Activated naive CD4-positive, alpha-beta T cell treated with anti-CD3 and anti-CD28 coated beads for 36 hours (primary cell): ENCODE measurements around the gene LRRTM4. TPM values are rescaled to one million over a fixed set of nuclear protein-coding genes. Genes with fewer than 3 reads are reported as not detected.

ENCODE experiments used
- CTCF ChIA-PET: fragments of 350-600 bp; sonication (Branson Sonifier 250); formaldehyde crosslinking; loops from one replicate; lab custom pipeline; 2021; ENCODE audit warnings: antibody characterized with exemption; lab: Charles Lee
- DNase-seq: peaks from one replicate; pipeline ENCODE4 v3.0.0-alpha.2; 2020
- H3K27ac Mint-ChIP-seq: one replicate; pipeline ENCODE4 v1.8.0; 2021; ENCODE audit warnings: mild to moderate bottlenecking, mixed read lengths
- H3K27me3 Mint-ChIP-seq: one replicate; pipeline ENCODE4 v1.8.0; 2021; ENCODE audit warnings: low read depth, mixed read lengths
- H3K36me3 Mint-ChIP-seq: one replicate; pipeline ENCODE4 v1.8.0; 2021; ENCODE audit warnings: low read depth, mixed read lengths
- H3K4me1 Mint-ChIP-seq: one replicate; pipeline ENCODE4 v1.8.0; 2021; ENCODE audit warnings: low read depth, mixed read lengths
- H3K4me3 Mint-ChIP-seq: one replicate; pipeline ENCODE4 v1.8.0; 2021; ENCODE audit warnings: mild to moderate bottlenecking, moderate library complexity, mixed read lengths
- H3K9me3 Mint-ChIP-seq: one replicate; pipeline ENCODE4 v1.8.0; 2021; ENCODE audit warnings: mixed read lengths
- intact Hi-C: fragments of 100-400 bp; cut with micrococcal nuclease; formaldehyde crosslinking; loops from one replicate; pipeline ENCODE4 v1.15.1; 2023
- total RNA-seq, 2 experiments: library from RNA; stranded (reverse); gene quantifications; one replicate each; pipeline ENCODE4 v1.2.3, GENCODE V29; 2021

The LRRTM4 gene
- total RNA-seq, 2 experiments from 2014 or later: not detected

DNA sequence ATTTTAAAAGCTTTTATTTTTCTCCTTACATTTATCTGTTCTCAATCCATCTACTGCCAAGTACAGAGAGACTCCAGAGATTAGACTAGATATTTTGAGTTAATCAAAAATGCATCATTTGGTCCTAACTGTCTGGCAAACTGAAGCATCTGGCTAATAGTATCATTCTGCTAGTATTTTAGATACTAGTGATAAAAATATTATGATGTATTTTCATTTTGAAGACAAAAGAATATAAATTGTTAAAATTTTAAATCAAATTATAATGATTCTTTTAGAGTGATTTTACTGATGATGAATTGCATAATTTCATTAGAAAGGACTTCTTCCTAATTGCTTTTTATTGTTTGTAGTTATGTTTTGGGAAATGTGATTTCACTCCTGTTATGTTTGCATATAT lies 584.0 kb downstream of the LRRTM4 start:
- Mint-ChIP-seq H3K4me3 (no peak overlapping the region), H3K9me3 (peaks cover 6% of the 10 kb centered on the region), H3K27ac (no peak overlapping the region), H3K4me1 (no peaks in the 10 kb centered on the region), H3K27me3 (no peaks in the 10 kb centered on the region), H3K36me3 (no peaks in the 10 kb centered on the region)
- intact Hi-C loops: no loop called here
- CTCF ChIA-PET: no interaction called here
- DNase-seq: no peak

DNA sequence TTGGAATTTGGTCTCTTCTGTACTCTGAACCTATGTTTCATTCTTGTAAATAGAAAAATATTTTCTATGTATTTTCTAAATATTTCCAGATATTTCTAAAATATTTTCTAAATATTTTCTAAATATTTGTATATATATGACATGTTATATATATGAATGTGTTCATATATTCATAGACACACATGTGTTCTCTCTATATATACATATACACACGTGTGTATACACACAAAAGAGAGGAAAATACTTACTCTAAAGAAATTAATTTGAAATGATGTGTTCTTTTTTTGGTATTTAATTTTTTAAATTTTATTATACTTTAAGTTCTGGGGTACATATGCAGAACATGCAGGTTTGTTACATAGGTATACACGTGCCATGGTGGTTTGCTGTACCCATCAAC lies 589.6 kb downstream of the LRRTM4 start:
- H3K27me3 Mint-ChIP-seq: no peaks in the 10 kb centered on the region
- intact Hi-C loops: no loop called here
- H3K9me3 Mint-ChIP-seq: peaks cover 5% of the 10 kb centered on the region
- no peak for DNase-seq
- H3K4me3 Mint-ChIP-seq: no peak overlapping the region
- CTCF ChIA-PET: no interaction called here
- no peaks in the 10 kb centered on the region for H3K4me1 Mint-ChIP-seq
- no peak overlapping the region for H3K27ac Mint-ChIP-seq
- no peaks in the 10 kb centered on the region for H3K36me3 Mint-ChIP-seq

DNA sequence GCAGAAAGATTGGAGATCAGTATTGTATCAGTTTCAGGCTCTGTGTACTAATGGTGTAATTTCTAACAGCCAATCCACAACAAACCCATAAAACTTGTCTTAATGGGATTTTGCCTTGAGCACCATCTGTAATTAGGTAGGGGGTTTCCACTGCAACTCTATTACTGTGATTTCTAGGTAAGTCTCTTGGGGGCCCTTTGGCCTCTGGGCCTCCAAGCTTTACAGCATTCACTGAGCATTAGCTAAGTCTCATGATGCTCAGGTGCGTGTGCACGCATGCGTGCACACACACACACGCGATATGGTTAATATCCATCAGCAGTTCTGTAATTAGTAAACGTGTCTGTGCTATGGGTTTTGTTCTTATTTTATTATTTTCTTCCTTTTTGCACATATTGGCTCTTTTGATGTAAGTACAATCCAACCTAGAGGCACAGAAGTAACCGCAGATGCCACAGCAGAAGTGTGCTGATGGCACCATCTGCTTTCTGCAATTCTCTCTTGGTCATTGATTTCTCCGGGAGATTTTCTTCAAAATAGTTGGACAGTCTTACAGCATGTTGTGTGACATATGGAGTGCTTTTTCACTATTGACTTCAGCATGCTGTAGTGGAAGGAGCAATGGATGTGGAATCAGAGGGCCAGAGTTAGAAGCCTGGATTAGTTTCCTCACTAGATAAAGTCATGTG lies 592.0 kb downstream of the LRRTM4 start:
- no peak for DNase-seq
- Mint-ChIP-seq H3K4me1 (no peaks in the 10 kb centered on the region), H3K36me3 (no peaks in the 10 kb centered on the region), H3K27me3 (no peaks in the 10 kb centered on the region), H3K27ac (no peak overlapping the region), H3K4me3 (no peak overlapping the region), H3K9me3 (peaks cover 2% of the 10 kb centered on the region)
- intact Hi-C loops: no loop called here
- CTCF ChIA-PET: no interaction called here

DNA sequence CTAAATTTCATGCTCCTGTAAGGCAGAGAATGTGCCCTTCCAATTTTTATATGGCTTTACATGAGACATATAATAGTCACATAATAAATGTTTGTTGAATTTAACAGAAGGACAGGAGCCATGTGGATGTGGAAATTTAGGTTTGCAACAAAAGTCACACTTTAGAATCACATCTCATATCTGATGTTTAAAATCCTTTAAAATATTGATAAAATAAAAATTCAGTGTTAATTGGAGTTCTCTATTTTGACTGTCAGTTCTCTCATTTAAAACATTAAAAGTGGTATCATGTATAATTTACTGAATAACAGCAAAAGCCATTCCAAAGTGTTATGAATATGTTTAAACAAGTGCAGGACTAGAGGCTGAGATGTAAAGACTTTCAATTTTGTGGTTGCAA lies 594.1 kb downstream of the LRRTM4 start:
- Mint-ChIP-seq H3K27ac (no peak overlapping the region), H3K9me3 (peaks cover 7% of the 10 kb centered on the region), H3K4me3 (no peak overlapping the region), H3K4me1 (no peaks in the 10 kb centered on the region), H3K36me3 (no peaks in the 10 kb centered on the region), H3K27me3 (no peaks in the 10 kb centered on the region)
- intact Hi-C loops: no loop called here
- CTCF ChIA-PET: no interaction called here
- no peak for DNase-seq

DNA sequence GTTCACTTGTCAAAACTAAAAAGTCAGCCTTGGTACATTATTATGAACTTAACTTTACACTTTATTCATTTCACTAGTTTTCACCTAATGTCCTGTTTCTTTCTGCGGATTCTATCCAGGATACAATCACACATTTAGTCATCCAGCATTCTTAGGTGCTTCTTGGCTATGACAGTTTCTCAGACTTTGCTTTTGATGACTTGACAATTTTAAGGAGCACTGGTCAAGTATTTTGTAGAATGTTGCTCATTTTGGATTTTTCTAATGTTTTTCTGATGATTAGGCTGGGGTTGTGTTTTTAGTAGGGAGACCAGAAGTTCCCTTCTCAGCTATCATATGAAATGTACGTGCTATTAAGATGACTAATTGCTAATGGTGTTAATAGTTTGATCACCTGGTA lies 601.2 kb downstream of the LRRTM4 start:
- Mint-ChIP-seq H3K4me3 (no peak overlapping the region), H3K27ac (no peak overlapping the region), H3K27me3 (no peaks in the 10 kb centered on the region), H3K36me3 (no peaks in the 10 kb centered on the region), H3K9me3 (peaks cover 8% of the 10 kb centered on the region), H3K4me1 (no peaks in the 10 kb centered on the region)
- DNase-seq: no peak
- CTCF ChIA-PET: no interaction called here
- intact Hi-C loops: no loop called here

DNA sequence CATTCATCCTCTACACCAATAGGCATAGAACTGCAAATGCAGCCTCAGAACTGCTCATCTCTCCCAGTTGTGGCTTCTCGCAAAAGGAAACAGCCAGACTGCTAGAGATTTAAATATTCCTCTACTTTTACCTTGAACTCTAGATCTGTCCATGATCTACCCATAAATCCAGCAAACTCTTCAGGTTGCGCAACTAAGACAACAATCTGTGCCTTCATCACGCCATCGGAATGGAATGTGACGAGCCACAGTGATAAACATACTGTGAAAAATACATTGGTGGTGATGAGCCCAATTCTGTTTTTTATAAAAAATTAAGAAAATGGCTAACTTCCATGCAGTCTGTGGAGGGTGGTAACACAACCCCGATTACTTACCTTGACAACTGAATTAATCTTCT lies 626.7 kb downstream of the LRRTM4 start:
- Mint-ChIP-seq H3K9me3 (peaks cover 9% of the 10 kb centered on the region), H3K36me3 (no peaks in the 10 kb centered on the region), H3K27ac (no peak overlapping the region), H3K27me3 (no peaks in the 10 kb centered on the region), H3K4me1 (no peaks in the 10 kb centered on the region), H3K4me3 (no peak overlapping the region)
- CTCF ChIA-PET: no interaction called here
- no peak for DNase-seq
- intact Hi-C loops: no loop called here

DNA sequence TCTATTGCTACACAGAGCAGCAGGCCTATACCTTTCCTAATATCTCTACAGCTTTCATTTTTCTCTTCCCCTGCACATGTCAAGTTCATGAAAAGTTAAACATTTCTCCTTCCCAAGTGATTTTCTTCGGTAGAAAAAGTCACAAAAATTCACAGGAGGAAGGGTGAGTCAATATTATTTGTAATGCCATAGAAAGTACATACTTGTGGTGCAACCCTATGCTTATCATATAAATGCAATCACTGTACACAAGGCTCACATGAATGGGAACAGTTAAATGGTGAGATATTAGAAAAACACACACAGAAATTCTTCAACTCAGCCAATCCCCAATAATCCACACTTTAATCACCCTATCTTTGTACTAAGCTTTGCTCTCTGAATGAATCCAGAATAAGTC lies 651.6 kb downstream of the LRRTM4 start:
- H3K36me3 Mint-ChIP-seq: no peaks in the 10 kb centered on the region
- peaks cover 8% of the 10 kb centered on the region for H3K9me3 Mint-ChIP-seq
- CTCF ChIA-PET: no interaction called here
- H3K4me1 Mint-ChIP-seq: no peaks in the 10 kb centered on the region
- intact Hi-C loops: no loop called here
- no peaks in the 10 kb centered on the region for H3K27me3 Mint-ChIP-seq
- DNase-seq: no peak
- H3K27ac Mint-ChIP-seq: no peak overlapping the region
- no peak overlapping the region for H3K4me3 Mint-ChIP-seq

DNA sequence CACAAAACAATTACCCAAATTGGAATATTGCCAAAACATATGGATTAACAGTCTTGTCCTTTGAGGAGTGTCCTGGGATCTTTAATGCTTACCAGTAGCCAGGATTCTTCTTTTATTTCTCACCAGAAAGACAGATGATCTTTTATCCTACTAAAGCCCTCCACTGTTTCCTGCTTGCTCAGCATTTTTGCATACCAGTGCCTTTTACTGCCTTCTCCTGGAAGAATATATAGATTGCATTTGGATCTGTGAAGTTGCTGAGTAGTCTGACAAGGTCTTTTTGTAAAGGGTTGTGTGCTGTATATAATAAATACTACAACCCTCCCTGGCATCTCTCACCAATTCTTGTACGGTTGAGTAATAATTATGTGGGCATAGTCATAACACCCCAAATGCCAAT lies 652.2 kb downstream of the LRRTM4 start:
- H3K27ac Mint-ChIP-seq: no peak overlapping the region
- CTCF ChIA-PET: no interaction called here

DNA sequence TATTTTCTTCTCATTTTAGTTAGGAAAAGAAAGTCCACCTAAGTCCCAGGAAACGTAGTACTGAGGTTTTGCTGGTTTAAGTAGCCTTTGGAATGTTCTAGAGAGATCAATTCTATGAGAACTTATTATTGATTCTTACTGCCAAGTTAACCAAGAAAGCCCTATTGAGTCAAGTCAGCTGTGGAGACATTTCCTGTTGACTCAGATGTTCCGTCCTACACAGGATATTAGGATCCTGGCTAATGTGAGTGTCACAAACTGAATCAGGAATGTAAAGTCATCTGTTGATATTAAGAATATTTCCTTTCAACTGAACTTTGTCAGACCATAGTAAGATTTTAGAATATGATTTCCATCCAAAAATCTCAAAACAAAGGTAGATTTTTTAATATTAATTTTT lies 654.3 kb downstream of the LRRTM4 start:
- Mint-ChIP-seq H3K27me3 (no peaks in the 10 kb centered on the region), H3K36me3 (no peaks in the 10 kb centered on the region), H3K27ac (no peak overlapping the region), H3K4me1 (no peaks in the 10 kb centered on the region), H3K4me3 (no peak overlapping the region), H3K9me3 (peaks cover 8% of the 10 kb centered on the region)
- no peak for DNase-seq
- CTCF ChIA-PET: no interaction called here
- intact Hi-C loops: no loop called here

More for the DNA sequence above, 652.2 kb downstream of the LRRTM4 start:
- no peaks in the 10 kb centered on the region for H3K4me1 Mint-ChIP-seq
- H3K9me3 Mint-ChIP-seq: peaks cover 6% of the 10 kb centered on the region
- no peaks in the 10 kb centered on the region for H3K36me3 Mint-ChIP-seq
- H3K4me3 Mint-ChIP-seq: no peak overlapping the region
- intact Hi-C loops: no loop called here
- no peaks in the 10 kb centered on the region for H3K27me3 Mint-ChIP-seq
- DNase-seq: no peak

DNA sequence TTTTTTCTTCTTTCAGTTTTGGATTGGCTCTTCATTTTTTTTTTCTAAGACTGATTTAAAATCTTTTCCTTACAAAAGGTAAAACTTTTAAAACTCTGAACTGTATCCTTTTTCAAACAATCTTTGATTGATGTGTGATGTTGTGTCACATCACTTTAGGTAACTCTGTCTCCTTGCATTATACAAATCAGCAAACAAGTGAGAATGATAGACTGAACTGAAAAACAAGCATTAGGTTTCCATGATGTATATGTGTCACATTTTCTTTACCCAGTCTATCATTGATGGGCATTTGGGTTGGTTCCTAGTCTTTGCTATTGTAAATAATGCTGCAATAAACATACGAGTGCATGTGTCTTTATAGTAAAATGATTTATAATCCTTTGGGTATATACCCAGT lies 655.7 kb downstream of the LRRTM4 start:
- CTCF ChIA-PET: no interaction called here
- no peaks in the 10 kb centered on the region for H3K36me3 Mint-ChIP-seq
- no peak overlapping the region for H3K27ac Mint-ChIP-seq
- intact Hi-C loops: no loop called here
- no peaks in the 10 kb centered on the region for H3K27me3 Mint-ChIP-seq
- H3K9me3 Mint-ChIP-seq: peaks cover 8% of the 10 kb centered on the region
- no peak for DNase-seq
- H3K4me1 Mint-ChIP-seq: no peaks in the 10 kb centered on the region
- no peak overlapping the region for H3K4me3 Mint-ChIP-seq

DNA sequence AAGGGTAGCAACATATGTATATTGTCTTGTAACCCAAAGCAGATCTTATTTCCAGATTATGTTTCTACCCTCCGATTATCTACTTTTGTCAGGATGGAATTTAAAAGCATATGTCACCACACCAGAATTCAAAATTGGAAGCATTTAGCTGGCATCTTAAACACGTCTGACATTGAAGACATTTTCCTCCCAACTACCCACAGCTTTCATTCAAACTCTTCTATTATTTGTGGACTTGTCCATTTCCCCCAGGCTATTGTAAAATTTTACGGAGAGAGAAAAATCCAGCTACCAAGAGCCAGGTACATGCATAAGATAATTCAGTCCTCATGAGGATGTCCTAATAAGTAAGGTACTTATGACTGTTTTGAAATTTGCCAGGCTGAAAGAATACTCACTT lies 659.3 kb downstream of the LRRTM4 start:
- intact Hi-C loops: no loop called here
- CTCF ChIA-PET: no interaction called here
- H3K27ac Mint-ChIP-seq: no peak overlapping the region

DNA sequence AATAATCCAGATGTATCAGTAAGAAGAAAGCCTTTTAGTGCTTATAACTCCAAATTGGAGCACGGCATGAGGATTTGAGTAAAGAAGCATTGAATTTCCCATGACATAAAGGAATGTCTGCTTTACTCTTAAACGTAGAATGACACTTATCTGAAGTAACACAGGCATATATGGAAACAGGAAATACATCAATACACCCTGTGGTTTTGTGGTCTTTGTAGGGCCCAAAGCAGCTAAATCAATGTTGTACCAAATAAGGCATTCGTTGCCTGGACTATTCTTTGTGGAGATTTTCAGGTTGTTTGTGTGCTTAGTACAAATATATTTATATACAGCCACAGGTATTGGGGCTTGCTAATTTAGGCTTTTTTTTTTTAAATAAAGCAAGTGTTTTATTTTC lies 660.5 kb downstream of the LRRTM4 start:
- Mint-ChIP-seq H3K4me1 (no peaks in the 10 kb centered on the region), H3K27me3 (no peaks in the 10 kb centered on the region), H3K4me3 (no peak overlapping the region), H3K9me3 (peaks cover 2% of the 10 kb centered on the region), H3K27ac (no peak overlapping the region), H3K36me3 (no peaks in the 10 kb centered on the region)
- CTCF ChIA-PET: no interaction called here
- no peak for DNase-seq
- intact Hi-C loops: no loop called here

More for the DNA sequence above, 659.3 kb downstream of the LRRTM4 start:
- Mint-ChIP-seq H3K4me1 (no peaks in the 10 kb centered on the region), H3K4me3 (no peak overlapping the region), H3K36me3 (no peaks in the 10 kb centered on the region), H3K9me3 (peaks cover 2% of the 10 kb centered on the region), H3K27me3 (no peaks in the 10 kb centered on the region)
- DNase-seq: no peak

DNA sequence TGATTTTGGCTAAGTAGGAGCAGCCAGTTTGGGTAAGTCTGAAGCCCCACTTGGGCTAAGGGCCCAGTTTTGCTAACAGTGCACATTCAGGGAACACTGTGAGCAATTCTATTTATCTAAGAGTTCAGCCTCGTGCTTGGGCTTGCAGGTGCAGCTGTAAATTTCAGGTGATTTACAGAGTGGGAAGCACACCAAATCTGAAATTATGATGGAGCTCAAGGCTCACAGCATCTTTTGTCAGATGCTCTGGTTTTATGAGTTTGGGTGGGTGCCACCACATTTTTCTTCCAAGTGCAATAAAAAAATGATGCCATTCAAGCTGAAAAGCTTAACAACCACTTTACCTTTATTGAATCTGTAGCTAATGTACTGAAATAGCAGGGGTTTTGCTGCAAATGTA lies 671.2 kb downstream of the LRRTM4 start:
- Mint-ChIP-seq H3K4me3 (no peak overlapping the region), H3K36me3 (no peaks in the 10 kb centered on the region), H3K27me3 (no peaks in the 10 kb centered on the region), H3K27ac (no peak overlapping the region), H3K9me3 (peaks cover 12% of the 10 kb centered on the region), H3K4me1 (no peaks in the 10 kb centered on the region)
- CTCF ChIA-PET: no interaction called here
- intact Hi-C loops: no loop called here
- DNase-seq: no peak
